ENCODE data around the gene NKAPD1.

DNA sequence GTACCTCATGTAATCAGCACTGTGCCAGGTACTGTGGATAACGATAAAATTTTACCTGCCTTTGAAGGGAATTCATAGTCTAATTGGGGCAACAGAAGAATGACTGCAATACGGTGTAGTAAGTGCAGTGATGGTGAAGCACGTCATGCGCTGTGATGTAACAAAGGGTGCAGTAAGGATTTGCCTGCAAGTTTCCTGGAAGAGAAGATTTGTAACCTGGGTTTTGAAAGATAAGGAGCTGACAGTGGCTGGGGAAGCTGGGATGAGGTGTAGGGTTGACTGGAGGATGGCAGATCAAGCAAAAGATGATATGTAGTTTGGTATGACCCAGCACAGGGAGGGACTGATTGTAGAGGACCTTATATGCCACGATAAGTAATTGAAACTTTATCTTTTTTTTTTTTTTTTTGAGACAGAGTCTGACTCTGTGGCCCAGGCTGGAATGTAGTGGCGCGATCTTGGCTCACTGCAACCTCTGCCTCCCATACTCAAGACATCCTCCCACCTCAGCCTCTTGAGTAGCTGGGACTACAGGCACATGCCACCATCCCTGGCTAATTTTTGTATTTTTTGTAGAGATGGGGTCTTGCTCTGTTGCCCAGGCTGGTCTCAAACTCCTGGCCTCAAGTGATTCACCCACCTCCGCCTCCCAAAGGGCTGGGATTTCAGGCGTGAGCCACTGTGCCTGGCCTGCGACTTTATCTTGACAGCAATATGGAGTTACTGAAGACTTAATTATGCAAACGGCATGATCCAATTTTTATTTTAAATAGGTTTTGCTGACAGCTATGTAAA lies 23.8 kb downstream of the NKAPD1 start:
- TF ChIP-seq, protein P1, sequence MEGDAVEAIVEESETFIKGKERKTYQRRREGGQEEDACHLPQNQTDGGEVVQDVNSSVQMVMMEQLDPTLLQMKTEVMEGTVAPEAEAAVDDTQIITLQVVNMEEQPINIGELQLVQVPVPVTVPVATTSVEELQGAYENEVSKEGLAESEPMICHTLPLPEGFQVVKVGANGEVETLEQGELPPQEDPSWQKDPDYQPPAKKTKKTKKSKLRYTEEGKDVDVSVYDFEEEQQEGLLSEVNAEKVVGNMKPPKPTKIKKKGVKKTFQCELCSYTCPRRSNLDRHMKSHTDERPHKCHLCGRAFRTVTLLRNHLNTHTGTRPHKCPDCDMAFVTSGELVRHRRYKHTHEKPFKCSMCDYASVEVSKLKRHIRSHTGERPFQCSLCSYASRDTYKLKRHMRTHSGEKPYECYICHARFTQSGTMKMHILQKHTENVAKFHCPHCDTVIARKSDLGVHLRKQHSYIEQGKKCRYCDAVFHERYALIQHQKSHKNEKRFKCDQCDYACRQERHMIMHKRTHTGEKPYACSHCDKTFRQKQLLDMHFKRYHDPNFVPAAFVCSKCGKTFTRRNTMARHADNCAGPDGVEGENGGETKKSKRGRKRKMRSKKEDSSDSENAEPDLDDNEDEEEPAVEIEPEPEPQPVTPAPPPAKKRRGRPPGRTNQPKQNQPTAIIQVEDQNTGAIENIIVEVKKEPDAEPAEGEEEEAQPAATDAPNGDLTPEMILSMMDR (IDR thresholded peaks at IDR 0.05): no peak
- TF ChIP-seq EP300 (IDR thresholded peaks at IDR 0.05): no peak
